Activated CD8-positive, alpha-beta T cell treated with anti-CD3 and anti-CD28 coated beads, Interleukin-2, amount 10 ng/mL, durations not matched to agents 7 days and 5 days (primary cell): ENCODE measurements around the gene ATP11A. TPM values are rescaled to one million over a fixed set of nuclear protein-coding genes. Genes with fewer than 3 reads are reported as not detected.

Experiments used
- ATAC-seq: fragments of 150-1000 bp; cut with Tn5 transposase; one replicate; pipeline ENCODE4 v1.10.0; 2021; ENCODE audit warnings: moderate library complexity
- CTCF ChIA-PET: fragments of 350-600 bp; sonication (Branson Sonifier 250); formaldehyde crosslinking; loops from one replicate; lab custom pipeline; 2021; ENCODE audit warnings: antibody characterized with exemption; lab: Charles Lee
- POLR2A ChIA-PET: fragments of 350-600 bp; sonication (Branson Sonifier 250); formaldehyde crosslinking; loops from one replicate; lab custom pipeline; 2021; ENCODE audit warnings: antibody characterized with exemption; lab: Charles Lee
- DNase-seq: peaks from one replicate; pipeline ENCODE4 v3.0.0-alpha.2; 2020
- H3K27ac Mint-ChIP-seq: one replicate; pipeline ENCODE4 v1.8.0; 2021; ENCODE audit warnings: mild to moderate bottlenecking, mixed read lengths
- H3K27me3 Mint-ChIP-seq: one replicate; pipeline ENCODE4 v1.8.0; 2021; ENCODE audit warnings: low read depth, mixed read lengths
- H3K36me3 Mint-ChIP-seq: one replicate; pipeline ENCODE4 v1.8.0; 2021; ENCODE audit warnings: low read depth, mixed read lengths
- H3K4me1 Mint-ChIP-seq: one replicate; pipeline ENCODE4 v1.8.0; 2021; ENCODE audit warnings: low read depth, mixed read lengths
- H3K4me3 Mint-ChIP-seq: one replicate; pipeline ENCODE4 v1.8.0; 2021; ENCODE audit warnings: mild to moderate bottlenecking, mixed read lengths
- H3K9me3 Mint-ChIP-seq: one replicate; pipeline ENCODE4 v1.8.0; 2022; ENCODE audit warnings: mixed read lengths; ENCODE audit not compliant: insufficient read depth
- total RNA-seq, 2 experiments: library from RNA; stranded (reverse); gene quantifications; one replicate each; pipeline ENCODE4 v1.2.3, GENCODE V29; 2021

The ATP11A gene
- total RNA-seq, 2 experiments from 2014 or later, result 35.6 to 38.3 TPM

- no peaks in the 10 kb centered on the region for H3K27me3 Mint-ChIP-seq
- no peak overlapping the region for H3K4me3 Mint-ChIP-seq
- no peak for ATAC-seq
- POLR2A ChIA-PET, result no interaction called here
- no peak for DNase-seq
- peaks cover 11% of the 10 kb centered on the region for H3K36me3 Mint-ChIP-seq
- H3K4me1 Mint-ChIP-seq, result no peaks in the 10 kb centered on the region
- CTCF ChIA-PET, result no interaction called here
- H3K9me3 Mint-ChIP-seq, result no peaks in the 10 kb centered on the region
- no peak overlapping the region for H3K27ac Mint-ChIP-seq
These were observed 119.8 kb downstream of the ATP11A start for GRCh38 chr13:112809332-112810315.

- no peaks in the 10 kb centered on the region for H3K27me3 Mint-ChIP-seq
- ChIA-PET POLR2A (no interaction called here), CTCF (no interaction called here)
- H3K27ac Mint-ChIP-seq, result no peak overlapping the region
- DNase-seq, result no peak
- ATAC-seq, result no peak
- H3K4me1 Mint-ChIP-seq, result no peaks in the 10 kb centered on the region
- H3K4me3 Mint-ChIP-seq, result no peak overlapping the region
- H3K36me3 Mint-ChIP-seq, result peaks cover 15% of the 10 kb centered on the region
- no peaks in the 10 kb centered on the region for H3K9me3 Mint-ChIP-seq
These were observed 120.8 kb downstream of the ATP11A start for GRCh38 chr13:112810608-112811007.

- CTCF ChIA-PET, result no interaction called here
- Mint-ChIP-seq H3K4me1 (no peaks in the 10 kb centered on the region), H3K9me3 (no peaks in the 10 kb centered on the region), H3K4me3 (no peak overlapping the region), H3K36me3 (peaks cover 30% of the 10 kb centered on the region), H3K27ac (no peak overlapping the region), H3K27me3 (no peaks in the 10 kb centered on the region)
- ATAC-seq (no peak), DNase-seq (no peak)
- POLR2A ChIA-PET, result no interaction called here
These were observed 122.6 kb downstream of the ATP11A start for GRCh38 chr13:112812306-112813055.

GRCh38 chr13:112813552-112813951, 123.7 kb downstream of the ATP11A start:
- Mint-ChIP-seq H3K36me3 (peaks cover 40% of the 10 kb centered on the region), H3K27me3 (no peaks in the 10 kb centered on the region), H3K27ac (no peak overlapping the region), H3K4me1 (no peaks in the 10 kb centered on the region), H3K4me3 (no peak overlapping the region), H3K9me3 (no peaks in the 10 kb centered on the region)
- ChIA-PET CTCF (no interaction called here), POLR2A (no interaction called here)
- ATAC-seq, result no peak
- no peak for DNase-seq

GRCh38 chr13:112814905-112815585, 125.2 kb downstream of the ATP11A start:
- H3K4me3 Mint-ChIP-seq, result no peak overlapping the region
- DNase-seq (no peak), ATAC-seq (no peak)
- POLR2A ChIA-PET, result no interaction called here
- H3K9me3 Mint-ChIP-seq, result no peaks in the 10 kb centered on the region
- H3K4me1 Mint-ChIP-seq, result no peaks in the 10 kb centered on the region
- CTCF ChIA-PET, result no interaction called here
- H3K27ac Mint-ChIP-seq, result no peak overlapping the region
- H3K27me3 Mint-ChIP-seq, result no peaks in the 10 kb centered on the region
- H3K36me3 Mint-ChIP-seq, result peaks cover 45% of the 10 kb centered on the region

GRCh38 chr13:112815871-112816270, 126.0 kb downstream of the ATP11A start:
- no peak overlapping the region for H3K4me3 Mint-ChIP-seq
- peaks cover 47% of the 10 kb centered on the region for H3K36me3 Mint-ChIP-seq
- ChIA-PET CTCF (no interaction called here), POLR2A (no interaction called here)
- H3K27ac Mint-ChIP-seq, result no peak overlapping the region
- no peaks in the 10 kb centered on the region for H3K27me3 Mint-ChIP-seq
- DNase-seq, result no peak
- no peak for ATAC-seq
- no peaks in the 10 kb centered on the region for H3K9me3 Mint-ChIP-seq
- H3K4me1 Mint-ChIP-seq, result no peaks in the 10 kb centered on the region

- Mint-ChIP-seq H3K4me3 (no peak overlapping the region), H3K9me3 (no peaks in the 10 kb centered on the region), H3K27me3 (no peaks in the 10 kb centered on the region), H3K4me1 (no peaks in the 10 kb centered on the region), H3K27ac (no peak overlapping the region), H3K36me3 (peaks cover 47% of the 10 kb centered on the region)
- DNase-seq, result no peak
- POLR2A ChIA-PET, result no interaction called here
- CTCF ChIA-PET, result no interaction called here
- ATAC-seq, result no peak
These were observed 128.3 kb downstream of the ATP11A start for GRCh38 chr13:112818040-112818697.

GRCh38 chr13:112818698-112819045, 128.8 kb downstream of the ATP11A start:
- Mint-ChIP-seq H3K4me1 (no peaks in the 10 kb centered on the region), H3K27ac (no peak overlapping the region), H3K4me3 (no peak overlapping the region), H3K9me3 (no peaks in the 10 kb centered on the region), H3K36me3 (peaks cover 43% of the 10 kb centered on the region), H3K27me3 (no peaks in the 10 kb centered on the region)
- POLR2A ChIA-PET, result no interaction called here
- DNase-seq, result no peak
- no peak for ATAC-seq
- CTCF ChIA-PET, result no interaction called here

- ChIA-PET CTCF (interaction anchor here (1.1 kb wide), 1 partner anchor 154 kb away, joined by 3 read pairs; no protein-coding TSS in a partner anchor), POLR2A (no interaction called here)
- ATAC-seq (no peak), DNase-seq (no peak)
- Mint-ChIP-seq H3K27me3 (no peaks in the 10 kb centered on the region), H3K4me3 (no peak overlapping the region), H3K9me3 (no peaks in the 10 kb centered on the region), H3K36me3 (peaks cover 43% of the 10 kb centered on the region), H3K4me1 (no peaks in the 10 kb centered on the region), H3K27ac (no peak overlapping the region)
These were observed 129.3 kb downstream of the ATP11A start for GRCh38 chr13:112819111-112819510.

- no peak overlapping the region for H3K4me3 Mint-ChIP-seq
- H3K27ac Mint-ChIP-seq, result no peak overlapping the region
- H3K4me1 Mint-ChIP-seq, result no peaks in the 10 kb centered on the region
- peaks cover 39% of the 10 kb centered on the region for H3K36me3 Mint-ChIP-seq
- POLR2A ChIA-PET, result no interaction called here
- CTCF ChIA-PET, result interaction anchor here (1.1 kb wide), 1 partner anchor 155 kb away, joined by 3 read pairs; no protein-coding TSS in a partner anchor
- no peaks in the 10 kb centered on the region for H3K9me3 Mint-ChIP-seq
- no peaks in the 10 kb centered on the region for H3K27me3 Mint-ChIP-seq
- DNase-seq (no peak), ATAC-seq (no peak)
These were observed 130.0 kb downstream of the ATP11A start for GRCh38 chr13:112819816-112820215.

GRCh38 chr13:112820318-112820717, 130.5 kb downstream of the ATP11A start:
- Mint-ChIP-seq H3K9me3 (no peaks in the 10 kb centered on the region), H3K4me1 (no peaks in the 10 kb centered on the region), H3K27me3 (no peaks in the 10 kb centered on the region), H3K4me3 (no peak overlapping the region), H3K36me3 (peaks cover 38% of the 10 kb centered on the region), H3K27ac (no peak overlapping the region)
- ATAC-seq (no peak), DNase-seq (no peak)
- POLR2A ChIA-PET, result interaction anchor here (0.5 kb wide), 1 partner anchor 683 kb away, joined by 3 read pairs; no protein-coding TSS in a partner anchor
- CTCF ChIA-PET, result no interaction called here
